HCT116 (cell line): ENCODE measurements around the gene FOXJ2. TPM values are rescaled to one million over a fixed set of nuclear protein-coding genes. Genes with fewer than 3 reads are reported as not detected.

ENCODE experiments used
- ATAC-seq: fragments of 200-7000 bp; cut with Tn5 transposase; 2 replicates; pipeline ENCODE4 v1.9.1; 2020; ENCODE audit warnings: mild to moderate bottlenecking, moderate library complexity
- BruUV-seq: library from RNA; stranded (reverse); fragments of 400-500 nt; replicated peaks from 2 replicates; lab custom pipeline; 2021; lab: Mats Ljungman, UMichigan
- CTCF ChIA-PET: fragments of 300-600 bp; sonication (Branson Sonifier 250); formaldehyde crosslinking; loops from one replicate; lab custom pipeline; 2021; ENCODE audit warnings: antibody characterized with exemption; lab: Charles Lee
- POLR2A ChIA-PET: fragments of 300-600, 350-600 bp; sonication (Branson Sonifier 250); formaldehyde crosslinking; loops from one replicate; lab custom pipeline; 2021; ENCODE audit warnings: antibody characterized with exemption; lab: Charles Lee
- RAD21 ChIA-PET, 2 experiments: fragments of 300-600 bp; sonication (Branson Sonifier 250); formaldehyde crosslinking; loops; one replicate each; lab custom pipeline; 2023; ENCODE audit warnings: low total read pairs in 2 of 2; ENCODE audit not compliant: uncharacterized antibody in 2 of 2, unreplicated experiment in 2 of 2, low non-redundant PET in 1 of 2; lab: Charles Lee
- DNase-seq: peaks from one replicate; pipeline ENCODE4 v3.0.0-alpha.2; 2010; ENCODE audit warnings: low read depth, low spot score
- H2AFZ ChIP-seq: fragments of 200-600 bp; shearing (Covaris generic), sonication (generic); 2 replicates; pipeline ENCODE4 v1.6.1; 2017; ENCODE audit warnings: low read depth, mixed run types, mixed read lengths, antibody characterized with exemption, low read length; ENCODE audit not compliant: poor library complexity, severe bottlenecking
- H3K27ac ChIP-seq: 2 replicates; pipeline ENCODE4 v1.5.1; 2012; ENCODE audit warnings: low read depth, low read length
- H3K27me3 ChIP-seq: fragments of 200-600 bp; sonication (generic); 2 replicates; pipeline ENCODE4 v1.6.1; 2016; ENCODE audit warnings: mixed run types, low read length, mixed read lengths; ENCODE audit not compliant: insufficient read depth
- H3K36me3 ChIP-seq, 2 experiments: fragments of 200-500 bp in 1 of 2; fragments of 200-600 bp in 1 of 2; sonication (Bioruptor generic) in 1 of 2; sonication (generic) in 1 of 2; 2 replicates each; pipeline versions ENCODE4 v1.5.1 to v1.6.1; 2014 to 2016; ENCODE audit warnings: low read length in 2 of 2, inconsistent platforms in 1 of 2, mixed read lengths in 1 of 2, mixed run types in 1 of 2; ENCODE audit not compliant: insufficient read depth in 2 of 2, control insufficient read depth in 1 of 2
- H3K4me1 ChIP-seq, 2 experiments: fragments of 200-600 bp in 1 of 2; sonication (generic) in 1 of 2; 2 replicates each; pipeline versions ENCODE4 v1.5.1 to v1.6.1; 2012 to 2017; ENCODE audit warnings: low read length in 2 of 2, inconsistent platforms in 1 of 2, mild to moderate bottlenecking in 1 of 2, mixed read lengths in 1 of 2, mixed run types in 1 of 2, moderate library complexity in 1 of 2; ENCODE audit not compliant: insufficient read depth in 2 of 2, control insufficient read depth in 1 of 2
- H3K4me2 ChIP-seq: fragments of 200-600 bp; sonication (generic); 2 replicates; pipeline ENCODE4 v1.6.1; 2017; ENCODE audit warnings: mixed run types, low read length, mixed read lengths
- H3K4me3 ChIP-seq, 2 experiments: fragments of 200-600 bp in 1 of 2; sonication (generic) in 1 of 2; replicated peaks in 1 of 2; 2 replicates each; pipeline ENCODE4 v1.5.1; 2011 to 2016; ENCODE audit warnings: low read length in 2 of 2, control low read depth in 1 of 2, low read depth in 1 of 2, mild to moderate bottlenecking in 1 of 2, mixed read lengths in 1 of 2, mixed run types in 1 of 2
- H3K79me2 ChIP-seq: fragments of 200-600 bp; sonication (generic); 2 replicates; pipeline ENCODE4 v1.6.1; 2017; ENCODE audit warnings: mild to moderate bottlenecking, mixed run types, low read length, moderate library complexity, mixed read lengths; ENCODE audit not compliant: insufficient read depth
- H3K9ac ChIP-seq: fragments of 200-600 bp; sonication (generic); 2 replicates; pipeline ENCODE4 v1.6.1; 2016; ENCODE audit warnings: low read length, mixed read lengths
- H3K9me2 ChIP-seq: fragments of 200-600 bp; sonication (generic), shearing (Covaris generic); 2 replicates; pipeline ENCODE4 v1.6.1; 2017; ENCODE audit warnings: mixed run types, mild to moderate bottlenecking, moderate library complexity; ENCODE audit not compliant: insufficient read depth
- H3K9me3 ChIP-seq, 2 experiments: fragments of 200-500 bp in 1 of 2; fragments of 200-600 bp in 1 of 2; sonication (Bioruptor generic) in 1 of 2; sonication (generic) in 1 of 2; 2 replicates each; pipeline ENCODE4 v1.6.1; 2014 to 2017; ENCODE audit warnings: low read length in 2 of 2, mixed read lengths in 2 of 2, inconsistent platforms in 1 of 2, low read depth in 1 of 2, mild to moderate bottlenecking in 1 of 2, mixed run types in 1 of 2, moderate library complexity in 1 of 2; ENCODE audit not compliant: control insufficient read depth in 1 of 2, insufficient read depth in 1 of 2
- H4K20me1 ChIP-seq: fragments of 200-600 bp; sonication (generic), shearing (Covaris generic); 2 replicates; pipeline ENCODE4 v1.6.1; 2017; ENCODE audit warnings: mixed run types, mild to moderate bottlenecking, moderate library complexity; ENCODE audit not compliant: insufficient read depth
- CEBPB ChIP-seq: IDR thresholded peaks from 2 replicates; pipeline ENCODE4 v1.6.1; 2012; ENCODE audit warnings: low read depth
- CTCF ChIP-seq, 3 experiments: fragments of 200-600 bp in 1 of 3; sonication (generic) in 1 of 3; IDR thresholded peaks in 2 of 3; conservative IDR thresholded peaks in 1 of 3; 2 replicates each; pipeline ENCODE4 v1.5.1; 2012 to 2017; ENCODE audit warnings: low read depth in 2 of 3, low read length in 2 of 3, antibody characterized with exemption in 1 of 3, borderline replicate concordance in 1 of 3, control low read depth in 1 of 3, mild to moderate bottlenecking in 1 of 3, mixed read lengths in 1 of 3, mixed run types in 1 of 3, moderate library complexity in 1 of 3; ENCODE audit not compliant: insufficient read depth in 1 of 3
- MAX ChIP-seq: IDR thresholded peaks from 2 replicates; pipeline ENCODE4 v1.6.1; 2012
- RAD21 ChIP-seq: IDR thresholded peaks from 2 replicates; pipeline ENCODE4 v1.6.1; 2012; ENCODE audit warnings: low read depth, mild to moderate bottlenecking
- intact Hi-C: fragments of 100-400 bp; cut with micrococcal nuclease; formaldehyde crosslinking; loops from 2 replicates; pipeline ENCODE4 v1.10.0; 2022
- total RNA-seq: library from RNA; stranded (reverse); gene quantifications from one replicate; pipeline ENCODE4 v1.2.1, GENCODE V29; 2021; ENCODE audit not compliant: unreplicated experiment
- TF ChIP-seq, protein P1 (sequence below): IDR thresholded peaks from 2 replicates; pipeline ENCODE4 v1.6.1; 2012

FOXJ2 gene
- total RNA-seq, 1 experiment from 2014 or later: 20.3 TPM

- no peak overlapping the region for H3K4me3 ChIP-seq
- H3K9me2 ChIP-seq: no peaks in the 10 kb centered on the region
- no TSS peak for BruUV-seq
- H3K79me2 ChIP-seq: no peaks in the 10 kb centered on the region
- peaks cover 33 to 49% of the 10 kb centered on the region in 2 experiments; a peak in 3 of 4 replicates for H3K36me3 ChIP-seq
- no peak overlapping the region for H3K9ac ChIP-seq
- H3K4me2 ChIP-seq: no peak overlapping the region
- intact Hi-C loops: loop anchor here (2.0 kb wide), 1 partner anchor 33 kb away; no protein-coding TSS in a partner anchor
- no peaks in the 10 kb centered on the region for H3K9me3 ChIP-seq
- TF ChIP-seq MAX (no peak), CEBPB (no peak), CTCF (IDR thresholded peaks at IDR 0.05 in 2 of 3, conservative IDR thresholded peaks at IDR 0.05 in 1 of 3; ENCODE audit: borderline replicate concordance in 1 of 3, insufficient read depth in 1 of 3, low read depth in 2 of 3, low read length in 2 of 3) (peak; percentile 55 to 86 (median 85); a peak in 5 of 6 replicates), RAD21 (peak; percentile 53)
- TF ChIP-seq, protein P1, sequence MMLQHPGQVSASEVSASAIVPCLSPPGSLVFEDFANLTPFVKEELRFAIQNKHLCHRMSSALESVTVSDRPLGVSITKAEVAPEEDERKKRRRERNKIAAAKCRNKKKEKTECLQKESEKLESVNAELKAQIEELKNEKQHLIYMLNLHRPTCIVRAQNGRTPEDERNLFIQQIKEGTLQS: no peak
- RAD21 ChIA-PET: no interaction called here
- no peaks in the 10 kb centered on the region for H4K20me1 ChIP-seq
- CTCF ChIA-PET: interaction anchor here (0.7 to 3.8 kb wide), 9 partner anchors 8 to 191 kb away, joined by 3 to 35 read pairs (median 5); partner anchors contain the start of gene C3AR1
- peak; percentile 92 for ATAC-seq
- no peaks in the 10 kb centered on the region for H3K4me1 ChIP-seq
- H2AFZ ChIP-seq: no peak overlapping the region
- no peak for DNase-seq
- no peaks in the 10 kb centered on the region for H3K27me3 ChIP-seq
- POLR2A ChIA-PET: no interaction called here
- H3K27ac ChIP-seq: no peak overlapping the region
These were observed 13.7 kb downstream of the FOXJ2 start for GRCh38 chr12:8045952-8046944.
